ENCODE results near the gene ADORA2B.
A peak's percentile ranks its signal among the peaks of the same experiment; 100 is the strongest.
"Not testable (repeated sequence)": the region's sequence is repeated elsewhere in the genome, so short reads cannot be mapped to it uniquely, and the experiment has no call there.

The ADORA2B gene

DNA sequence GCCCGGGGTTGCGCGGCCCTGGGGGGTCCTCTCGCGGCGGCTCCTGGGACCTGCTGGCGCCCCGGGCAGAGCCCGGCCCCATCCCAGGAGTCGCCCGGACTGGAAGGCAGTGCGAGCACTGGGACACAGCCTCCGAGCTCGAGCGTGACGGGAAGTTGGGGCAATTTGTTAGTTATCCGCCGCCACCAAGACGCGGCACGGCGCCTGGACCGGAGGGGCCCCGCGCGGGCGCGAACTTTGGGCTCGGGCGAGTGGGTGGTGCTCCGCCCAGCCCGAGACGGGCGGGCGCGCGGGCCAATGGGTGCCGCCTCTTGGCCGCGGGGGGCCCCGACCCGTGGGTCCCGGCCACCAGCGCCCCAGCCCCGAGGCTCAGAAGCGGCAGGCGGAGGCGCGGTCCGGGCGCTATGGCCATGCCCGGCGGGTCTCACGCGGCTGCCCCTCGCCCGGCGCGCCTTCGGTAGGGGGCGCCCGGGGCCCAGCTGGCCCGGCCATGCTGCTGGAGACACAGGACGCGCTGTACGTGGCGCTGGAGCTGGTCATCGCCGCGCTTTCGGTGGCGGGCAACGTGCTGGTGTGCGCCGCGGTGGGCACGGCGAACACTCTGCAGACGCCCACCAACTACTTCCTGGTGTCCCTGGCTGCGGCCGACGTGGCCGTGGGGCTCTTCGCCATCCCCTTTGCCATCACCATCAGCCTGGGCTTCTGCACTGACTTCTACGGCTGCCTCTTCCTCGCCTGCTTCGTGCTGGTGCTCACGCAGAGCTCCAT is at the start of gene ADORA2B:
Gene ADORA2B (plus strand): TSS at position 372 of the 768 bp plus-strand sequence. CDS start 119 bp downstream, at position 491.
- no peak for DNase-seq (ENCODE audit: low read depth)

DNA sequence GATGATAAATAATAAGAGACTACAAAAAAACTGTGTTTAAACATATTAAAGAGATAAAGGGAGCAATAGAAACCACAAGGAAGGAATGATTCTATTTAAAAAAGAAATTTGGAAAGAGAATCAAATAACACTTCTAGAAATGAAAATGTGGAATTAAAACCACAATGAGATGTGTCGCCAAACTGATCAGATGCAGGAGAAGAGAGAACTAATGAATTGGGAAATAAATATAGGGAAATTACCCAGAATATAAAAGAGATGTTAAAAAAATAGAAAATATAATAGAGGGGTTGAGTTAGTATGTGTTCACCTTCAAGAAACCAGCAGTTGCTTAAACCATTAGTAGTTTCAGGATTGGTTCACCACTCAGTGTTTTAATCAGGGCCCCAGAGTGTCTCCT is 48.7 kb upstream of the ADORA2B start:
- no peak for DNase-seq (ENCODE audit: low read depth)

DNA sequence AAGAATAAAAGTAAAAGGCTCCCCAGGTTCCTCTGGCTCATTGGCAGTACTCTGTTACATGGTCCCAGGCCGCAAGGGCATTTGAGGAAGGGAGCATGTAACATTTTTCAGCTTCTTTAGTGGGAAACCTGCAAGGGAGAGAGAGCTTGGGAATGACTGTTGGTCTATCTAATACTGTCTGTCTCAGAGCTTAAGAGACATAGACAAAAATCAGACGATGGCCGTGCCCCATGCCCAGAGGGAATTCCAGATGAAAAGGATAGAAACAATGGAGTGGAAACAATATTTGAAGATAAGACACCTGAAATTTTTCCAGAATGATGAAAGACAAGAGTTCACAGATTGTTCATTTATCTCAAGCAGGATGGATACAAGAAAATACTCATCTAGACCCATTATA is 48.1 kb upstream of the ADORA2B start:
- no peak for DNase-seq (ENCODE audit: low read depth)

DNA sequence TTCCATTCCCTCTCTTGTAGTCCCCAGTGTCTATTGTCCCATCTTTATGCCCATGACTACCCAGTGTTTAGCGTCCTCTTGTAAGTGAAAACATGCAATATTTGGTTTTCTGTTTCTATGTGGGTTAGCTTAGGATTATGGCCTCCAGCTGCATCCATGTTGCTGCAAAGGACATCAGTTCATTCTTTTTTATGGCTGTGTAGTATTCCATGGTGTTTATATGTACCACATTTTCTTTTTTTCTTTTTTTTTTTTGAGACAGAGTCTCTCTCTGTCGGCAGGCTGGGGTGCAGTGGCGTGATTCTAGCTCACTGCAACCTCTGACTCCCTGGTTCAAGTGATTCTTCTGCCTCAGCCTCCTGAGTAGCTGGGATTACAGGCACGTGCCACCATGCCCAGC is 45.3 kb upstream of the ADORA2B start:
- DNase-seq (ENCODE audit: low read depth): not testable (repeated sequence)

DNA sequence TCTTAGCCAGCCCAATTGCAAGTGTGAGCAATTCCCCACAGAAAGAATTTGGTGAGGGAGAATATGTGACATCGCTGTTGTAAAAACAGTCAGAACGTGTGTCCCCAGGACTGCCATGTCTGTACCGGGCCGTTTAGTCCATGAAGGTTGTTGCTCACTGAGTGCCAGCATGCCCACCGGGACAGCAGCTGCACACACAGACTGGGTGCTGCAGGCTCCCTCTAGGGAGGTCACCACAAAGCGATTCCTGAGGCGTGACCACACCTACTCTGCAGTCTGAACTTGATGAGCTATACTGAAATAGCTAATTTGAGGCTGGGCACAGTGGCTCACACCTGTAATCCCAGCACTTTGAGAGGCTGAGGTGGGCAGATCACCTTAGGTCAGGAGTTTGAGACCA is 44.1 kb upstream of the ADORA2B start:
- DNase-seq (ENCODE audit: low read depth): no peak

DNA sequence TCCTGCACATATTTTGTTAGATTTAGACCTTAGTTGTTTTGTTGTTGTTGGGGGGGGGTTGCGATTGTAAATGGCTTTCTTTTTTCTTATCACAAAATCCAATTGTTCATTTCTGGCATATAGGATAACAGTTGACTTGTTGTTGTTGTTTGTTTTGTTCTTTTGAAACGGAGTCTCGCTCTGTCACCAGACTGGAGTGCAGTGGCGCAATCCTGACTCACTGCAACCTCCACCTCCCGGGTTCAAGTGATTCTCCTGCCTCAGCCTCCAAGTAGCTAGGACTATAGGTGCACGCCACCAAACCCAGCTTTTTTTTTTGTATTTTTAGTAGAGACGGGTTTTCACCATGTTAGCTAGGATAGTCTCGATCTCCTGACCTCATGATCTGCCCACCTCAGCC is 39.7 kb upstream of the ADORA2B start:
- not testable (repeated sequence) for DNase-seq (ENCODE audit: low read depth)

DNA sequence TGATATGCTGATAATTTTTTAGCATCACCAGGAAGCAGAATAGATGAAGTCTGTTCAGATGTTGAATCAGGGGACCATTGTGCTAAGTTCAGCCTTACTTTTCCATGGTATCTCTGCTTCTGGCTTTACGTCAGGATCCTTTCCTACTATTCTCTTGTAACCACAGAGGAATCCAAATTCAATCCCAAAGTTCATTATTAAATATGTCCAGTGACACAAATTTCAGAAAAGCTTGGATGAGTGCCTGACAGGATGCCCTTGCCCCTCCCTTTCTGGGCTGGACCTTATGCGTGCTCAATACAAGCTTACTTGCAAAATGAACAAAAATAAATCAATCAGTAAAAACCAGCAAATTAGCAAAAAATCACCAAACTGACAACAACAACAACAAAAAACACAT is 37.6 kb upstream of the ADORA2B start:
- no peak for DNase-seq (ENCODE audit: low read depth)

DNA sequence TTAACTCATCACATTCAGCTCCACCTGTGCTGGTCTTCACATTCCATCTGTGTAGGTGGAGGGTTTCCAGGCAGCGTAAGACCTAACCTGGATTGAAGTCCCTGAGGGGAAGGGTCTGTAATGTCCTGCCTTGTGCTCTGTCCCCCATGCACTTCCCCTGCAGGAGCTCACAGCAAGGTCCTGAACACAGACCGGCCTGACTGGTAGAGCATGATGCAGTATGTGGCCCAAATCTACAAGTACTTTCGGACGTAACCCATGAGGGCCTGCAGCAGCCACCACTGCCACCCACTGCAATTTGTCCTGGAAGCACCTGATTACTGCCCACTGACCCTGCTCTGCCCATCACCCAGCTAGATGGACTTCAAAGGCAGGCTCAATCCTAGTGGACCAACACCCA is 36.6 kb upstream of the ADORA2B start:
- DNase-seq (ENCODE audit: low read depth): no peak

DNA sequence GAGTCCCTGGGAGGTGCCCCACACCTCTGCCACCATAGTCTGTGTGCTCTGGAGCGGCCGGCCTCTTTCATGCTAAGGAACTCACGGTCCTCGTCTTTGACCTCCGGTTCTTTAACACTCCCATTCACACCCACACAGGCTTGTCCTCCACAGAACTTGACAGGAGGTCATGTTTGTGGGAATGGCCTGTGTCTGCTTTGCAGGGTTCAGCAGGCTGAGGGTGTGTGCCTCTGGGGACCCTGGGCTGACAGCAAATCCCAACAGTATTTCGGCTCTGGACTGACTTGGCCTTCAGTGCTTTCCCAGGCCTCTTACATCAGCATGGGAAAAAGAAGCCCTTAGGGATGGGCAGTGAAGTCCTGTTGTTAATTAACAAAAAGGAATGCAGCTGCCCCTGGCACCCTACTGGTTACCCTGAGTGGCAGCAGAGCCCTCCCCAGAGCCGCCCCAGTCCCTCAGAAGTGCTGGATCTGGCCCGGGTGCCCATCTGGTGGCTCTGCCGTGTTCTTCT is 35.4 kb upstream of the ADORA2B start:
- DNase-seq (ENCODE audit: low read depth): no peak

DNA sequence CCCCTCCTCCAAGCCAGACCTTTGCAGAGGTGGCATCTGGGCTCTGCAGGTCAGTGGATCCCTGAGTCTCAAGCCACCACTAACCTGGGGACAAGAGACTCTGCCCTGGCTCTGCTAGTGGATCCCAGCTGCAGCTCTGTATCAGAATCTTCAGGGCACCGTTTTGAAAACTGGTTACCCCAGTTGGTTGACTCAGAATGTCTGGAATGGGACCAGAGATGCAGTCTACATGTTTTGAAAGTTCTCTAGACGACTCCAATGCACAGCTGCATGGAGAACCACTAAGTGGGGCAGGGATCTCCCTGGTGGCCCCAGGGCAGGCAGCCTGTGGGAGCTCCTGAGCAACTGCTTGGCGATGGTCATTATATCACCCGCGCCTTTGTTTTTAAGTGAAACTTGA is 34.1 kb upstream of the ADORA2B start:
- no peak for DNase-seq (ENCODE audit: low read depth)

DNA sequence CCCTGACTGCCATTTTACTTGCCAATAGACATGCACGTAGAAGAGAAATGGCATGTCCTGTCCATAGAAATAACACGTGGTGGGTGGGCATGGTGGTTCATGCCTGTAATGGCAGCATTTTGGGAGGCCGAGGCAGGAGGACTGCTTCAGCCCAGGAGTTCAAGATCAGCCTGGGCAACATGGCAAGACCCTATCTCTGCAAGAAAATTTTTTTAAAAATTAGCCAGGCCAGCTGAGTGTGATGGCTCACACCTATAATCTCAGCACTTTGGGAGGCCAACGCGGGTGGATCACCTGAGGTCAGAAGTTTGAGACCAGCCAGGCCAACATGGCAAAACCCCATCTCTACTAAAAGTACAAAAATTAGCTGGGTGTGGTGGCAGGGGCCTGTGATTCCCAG is 33.2 kb upstream of the ADORA2B start:
- not testable (repeated sequence) for DNase-seq (ENCODE audit: low read depth)

DNA sequence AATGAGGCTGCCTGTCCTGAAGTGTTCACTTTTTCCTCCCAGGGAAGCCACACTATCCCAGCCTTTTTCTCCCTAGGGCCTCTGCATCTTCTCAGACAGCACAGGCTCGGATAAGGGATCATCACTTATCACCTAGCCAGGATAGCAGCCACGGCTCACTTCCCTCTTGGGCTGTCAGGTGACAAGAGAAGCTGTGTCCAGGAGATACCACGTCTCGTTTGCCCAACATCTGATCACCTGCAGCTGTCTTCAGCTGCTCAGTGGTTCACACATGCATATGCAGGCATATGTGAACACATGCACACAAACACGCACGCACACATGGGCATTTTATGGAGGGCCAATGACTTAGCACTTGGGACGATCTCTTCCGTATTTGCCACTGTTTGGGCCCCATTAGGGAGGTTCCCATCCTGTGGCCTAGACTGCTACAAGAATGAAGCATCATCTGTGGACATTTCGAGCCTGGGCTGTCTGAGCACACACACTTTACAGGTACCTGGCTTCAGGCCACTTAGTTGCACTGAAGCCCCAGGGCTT is 32.4 kb upstream of the ADORA2B start:
- no peak for DNase-seq (ENCODE audit: low read depth)

DNA sequence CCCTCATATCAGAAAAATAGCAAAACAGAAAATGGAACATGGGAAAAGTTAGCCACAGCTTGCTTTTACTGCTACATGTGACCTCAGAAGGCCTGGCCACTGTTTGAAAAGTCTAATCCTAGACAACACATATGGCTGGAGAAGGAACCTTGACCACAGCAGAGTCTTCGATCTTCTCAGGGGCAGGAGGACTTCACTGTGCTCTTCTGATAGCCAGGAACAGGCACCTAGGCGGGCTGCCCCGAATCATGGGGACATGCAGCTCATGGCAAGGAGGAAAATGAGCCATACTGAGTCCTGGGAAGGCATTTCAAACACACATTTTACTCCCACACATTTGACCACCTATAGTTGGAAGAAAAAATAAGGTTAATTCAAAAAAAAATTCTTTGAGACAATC is 31.1 kb upstream of the ADORA2B start:
- no peak for DNase-seq (ENCODE audit: low read depth)

DNA sequence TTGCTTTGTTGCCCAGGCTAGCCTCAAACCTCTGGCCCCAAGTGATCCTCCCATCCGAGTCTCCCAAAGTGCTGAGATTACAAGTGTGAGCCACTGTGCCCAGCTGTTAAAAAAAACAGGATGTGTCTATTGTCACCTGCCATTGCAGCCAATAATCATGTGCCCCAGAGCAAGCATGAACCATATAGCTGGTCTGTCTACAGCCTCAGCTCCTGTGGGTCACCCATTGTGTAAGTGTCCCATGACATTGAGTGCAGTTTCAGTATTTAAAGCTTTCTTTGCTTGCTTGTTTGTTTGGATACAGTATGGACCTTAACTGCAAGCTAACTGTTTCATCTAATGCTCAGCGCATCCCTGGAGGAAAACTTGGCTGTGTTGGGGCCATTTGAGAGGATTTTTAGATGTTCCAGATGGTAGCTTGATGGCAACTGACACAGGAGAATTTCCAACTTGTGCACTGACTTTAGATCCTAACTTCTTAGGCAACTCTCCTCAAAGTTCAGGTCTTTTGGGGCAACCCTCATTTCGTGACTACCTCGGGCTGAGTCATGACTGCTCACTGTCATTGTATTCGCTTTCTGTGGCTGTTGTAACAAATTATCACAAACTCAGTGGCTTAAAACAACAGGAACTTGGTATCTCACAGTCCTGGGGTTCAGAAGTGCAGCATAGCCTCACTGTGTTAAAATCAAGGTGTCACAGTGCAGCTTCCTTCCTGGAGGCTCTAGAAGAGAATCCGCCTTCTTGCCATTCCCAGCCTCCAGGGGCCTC is 30.3 kb upstream of the ADORA2B start:
- DNase-seq (ENCODE audit: low read depth): no peak

DNA sequence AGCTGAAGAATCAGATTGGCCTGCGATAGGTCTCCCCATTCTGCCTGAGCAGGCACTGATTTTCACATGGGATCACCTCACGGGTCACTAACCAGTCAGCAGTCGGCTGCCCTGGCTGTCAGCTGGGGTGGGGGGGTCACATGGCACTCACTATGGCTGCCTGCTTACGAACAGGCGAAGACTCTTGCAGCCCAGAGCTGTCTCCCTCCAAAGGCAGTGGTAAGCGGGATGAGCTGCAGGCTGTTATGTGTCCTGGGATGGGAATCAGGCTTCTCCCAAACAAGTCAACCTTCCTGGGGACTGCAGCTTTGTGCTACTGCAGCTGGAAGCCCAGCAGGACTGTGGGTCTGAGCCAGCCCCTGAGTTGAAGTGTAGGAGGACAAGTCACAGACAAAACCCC is 29.0 kb upstream of the ADORA2B start:
- no peak for DNase-seq (ENCODE audit: low read depth)

DNA sequence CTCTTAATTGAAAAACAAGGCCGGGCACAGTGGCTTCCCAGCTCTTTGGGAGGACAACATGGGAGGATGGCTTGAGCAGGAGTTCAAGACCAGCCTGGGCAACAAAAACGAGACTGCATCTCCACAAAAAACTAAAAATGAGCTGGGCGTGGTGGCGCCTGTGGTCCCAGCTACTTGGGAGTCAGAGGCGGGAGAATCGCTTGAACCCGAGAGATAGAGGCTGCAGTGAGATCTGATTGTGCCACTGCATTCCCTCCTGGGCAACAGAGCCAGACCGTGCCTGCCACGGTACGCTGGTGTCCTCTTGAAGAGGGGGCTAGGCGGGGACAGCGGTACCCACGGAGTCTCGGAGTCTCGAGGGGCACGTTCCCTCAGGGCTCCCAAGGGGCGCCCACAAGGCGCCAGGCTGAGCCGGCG is 27.9 kb upstream of the ADORA2B start:
- no peak for DNase-seq (ENCODE audit: low read depth)

DNA sequence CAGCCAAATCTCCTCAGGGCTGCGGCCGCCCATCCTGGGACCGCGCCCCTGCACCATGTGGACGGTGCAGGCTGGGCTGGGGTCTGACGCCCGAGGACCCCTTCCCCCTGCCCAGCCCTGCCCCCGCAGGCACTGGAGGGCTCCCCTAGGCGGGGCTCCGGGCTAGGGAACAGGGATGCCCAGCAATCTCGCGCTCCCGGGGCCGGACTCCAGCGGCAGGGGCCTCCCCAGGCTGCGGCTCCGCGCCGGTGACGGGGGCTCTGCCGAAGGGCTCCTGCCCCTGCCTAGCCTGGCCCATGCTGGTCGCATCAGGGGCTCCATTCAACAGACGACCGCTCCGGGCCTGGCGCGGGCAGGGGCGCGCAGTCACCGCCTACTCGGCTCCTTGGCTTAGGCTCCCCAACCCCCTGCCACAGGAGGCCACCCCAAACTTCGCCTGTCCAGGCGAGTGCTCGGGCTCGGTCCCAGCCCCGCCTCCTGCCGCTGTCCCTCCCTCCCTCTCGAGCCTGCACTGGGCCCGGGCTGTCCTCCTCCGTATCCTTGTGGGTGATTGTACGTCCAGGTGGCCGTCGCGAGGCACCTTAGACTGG is 27.4 kb upstream of the ADORA2B start:
- no peak for DNase-seq (ENCODE audit: low read depth)

DNA sequence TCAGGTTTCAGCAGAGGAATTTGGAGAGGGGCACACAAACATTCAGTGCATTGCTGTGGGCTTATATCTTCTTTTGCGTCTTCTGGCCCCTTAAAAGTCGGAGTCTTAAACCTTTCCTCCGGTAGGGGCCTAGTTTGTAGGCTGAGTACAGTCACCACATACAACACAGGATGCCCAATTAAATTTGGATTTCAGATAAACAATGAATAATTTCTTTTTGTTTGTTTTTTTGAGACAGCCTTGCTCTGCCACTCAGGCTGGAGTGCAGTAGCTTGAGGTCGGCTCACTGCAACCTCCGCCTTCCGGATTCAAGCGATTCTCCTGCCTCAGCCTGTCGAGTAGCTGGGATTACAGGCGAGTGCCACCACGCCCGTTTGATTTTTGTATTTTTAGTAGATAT is 26.7 kb upstream of the ADORA2B start:
- DNase-seq (ENCODE audit: low read depth): no peak

DNA sequence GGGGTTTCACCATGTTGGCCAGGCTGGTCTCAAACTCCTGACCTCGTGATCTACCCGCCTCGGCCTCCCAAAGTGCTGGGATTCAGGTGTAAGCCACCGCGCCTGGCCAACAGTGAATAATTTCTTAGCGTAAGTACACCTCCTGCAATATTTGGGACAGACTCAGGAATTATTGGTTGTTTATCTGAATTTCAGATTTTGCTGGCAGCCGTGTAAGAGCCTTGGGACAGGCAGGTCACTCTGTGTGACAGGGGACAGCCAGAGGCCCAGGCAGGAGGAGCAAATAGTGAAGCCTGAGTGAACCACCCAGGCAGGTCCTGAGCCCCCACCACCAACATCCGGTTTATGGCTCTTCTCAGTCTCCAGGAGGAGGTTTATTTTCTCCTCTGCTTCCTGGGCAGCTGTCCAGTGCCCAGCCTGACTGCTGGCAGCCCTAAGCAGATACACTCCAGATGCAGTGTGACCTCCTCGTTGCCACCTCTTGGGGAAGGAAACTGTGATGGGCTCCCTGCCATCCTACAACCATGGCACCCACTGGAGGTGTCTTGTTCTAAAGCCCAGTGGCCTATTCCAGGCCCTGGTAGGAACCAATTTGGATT is 26.2 kb upstream of the ADORA2B start:
- no peak for DNase-seq (ENCODE audit: low read depth)

DNA sequence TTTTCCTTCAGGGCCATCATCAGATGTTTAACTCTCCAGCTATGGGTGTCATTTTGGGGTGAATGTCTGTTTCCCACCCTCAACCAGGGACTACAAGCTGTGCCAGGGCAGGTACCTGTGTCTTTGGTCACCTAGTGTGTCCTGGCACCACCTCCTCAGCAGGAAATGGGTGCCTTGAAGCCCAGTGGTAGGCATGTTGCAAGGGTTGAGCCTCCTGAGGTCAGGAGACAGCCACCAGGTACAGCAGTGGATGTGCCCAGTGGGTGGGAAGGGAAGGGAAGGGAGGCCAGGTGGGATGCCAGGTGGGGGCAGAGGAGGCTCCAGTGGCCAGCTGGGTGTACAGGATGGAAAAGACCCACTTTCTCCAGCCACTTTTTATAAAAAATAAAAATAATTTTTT is 25.5 kb upstream of the ADORA2B start:
- DNase-seq (ENCODE audit: low read depth): no peak

DNA sequence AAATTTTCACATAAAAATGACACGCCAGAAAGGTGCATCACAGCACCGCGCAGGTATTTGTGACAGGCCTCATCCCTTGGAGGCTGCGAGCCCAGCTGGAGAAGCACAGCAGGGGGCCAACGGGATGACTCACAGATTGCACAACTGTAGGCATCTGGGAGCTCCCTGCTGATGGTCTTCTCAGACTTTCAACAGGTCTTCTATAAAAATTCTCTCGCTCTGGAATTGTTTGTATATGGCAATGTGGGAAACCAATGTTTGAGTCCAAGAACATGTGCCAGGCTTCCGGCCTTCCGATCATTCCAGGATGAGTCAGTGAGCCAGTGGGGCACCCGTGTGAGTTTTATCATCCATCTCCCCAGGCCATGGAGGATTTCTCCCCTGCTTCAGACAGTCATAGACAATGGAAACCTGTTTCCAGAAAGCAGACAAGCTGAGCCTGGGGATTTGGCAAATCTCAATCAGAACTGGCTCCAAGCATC is 24.1 kb upstream of the ADORA2B start:
- peak; percentile 25 for DNase-seq (ENCODE audit: low read depth)

DNA sequence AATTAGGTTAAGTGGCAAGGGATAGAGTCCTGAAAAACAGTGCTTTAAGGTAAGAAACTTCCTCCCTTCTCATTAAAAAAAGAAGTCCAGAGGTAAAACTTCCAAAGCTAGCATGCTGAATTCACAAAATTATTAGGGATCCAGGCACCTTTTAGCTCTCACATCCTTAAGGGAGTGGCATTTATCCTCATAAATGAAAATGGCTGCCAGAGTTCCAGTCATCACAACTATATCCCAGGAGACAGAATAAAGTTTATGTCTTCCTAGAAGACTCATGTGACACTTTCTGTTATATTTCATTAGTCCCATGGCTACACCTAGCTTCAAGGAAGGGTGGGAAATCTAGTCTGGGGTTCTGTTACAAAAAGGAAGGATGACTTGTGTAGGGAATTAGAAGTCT is 23.3 kb upstream of the ADORA2B start:
- DNase-seq (ENCODE audit: low read depth): no peak

Measured in stromal cell of bone marrow (primary cell).